Activated T-helper 17 cell treated with anti-CD3 and anti-CD28 coated beads, Interleukin-2, amount 50 U/mL, for 72 hours (primary cell): ENCODE data around the gene CANT1. TPM values are rescaled to one million over a fixed set of nuclear protein-coding genes. Genes with fewer than 3 reads are reported as not detected.
"Not testable (repeated sequence)": the region's sequence is repeated elsewhere in the genome, so short reads cannot be mapped to it uniquely, and the experiment has no call there.

Source experiments
- ATAC-seq: fragments of 150-1000 bp; cut with Tn5 transposase; replicated peaks from 2 replicates; pipeline ENCODE4 v1.10.0; 2021; ENCODE audit warnings: mild to moderate bottlenecking, moderate library complexity
- H3K27ac Mint-ChIP-seq: one replicate; pipeline ENCODE4 v1.8.0; 2022; ENCODE audit warnings: mixed read lengths
- H3K27me3 Mint-ChIP-seq: one replicate; pipeline ENCODE4 v1.8.0; 2022; ENCODE audit warnings: mixed read lengths
- H3K36me3 Mint-ChIP-seq: one replicate; pipeline ENCODE4 v1.8.0; 2022; ENCODE audit warnings: low read depth, mild to moderate bottlenecking, mixed read lengths
- H3K4me1 Mint-ChIP-seq: one replicate; pipeline ENCODE4 v1.8.0; 2022; ENCODE audit warnings: mixed read lengths
- H3K4me3 Mint-ChIP-seq: one replicate; pipeline ENCODE4 v1.8.0; 2022; ENCODE audit warnings: mild to moderate bottlenecking, mixed read lengths
- H3K9me3 Mint-ChIP-seq: one replicate; pipeline ENCODE4 v1.8.0; 2022; ENCODE audit warnings: mixed read lengths
- total RNA-seq, 2 donors: library from RNA; stranded (reverse); gene quantifications; one replicate each; pipeline ENCODE4 v1.2.3, GENCODE V29; 2022

The CANT1 gene
- total RNA-seq, 2 donors from 2014 or later = 67.8 to 73.8 TPM

DNA sequence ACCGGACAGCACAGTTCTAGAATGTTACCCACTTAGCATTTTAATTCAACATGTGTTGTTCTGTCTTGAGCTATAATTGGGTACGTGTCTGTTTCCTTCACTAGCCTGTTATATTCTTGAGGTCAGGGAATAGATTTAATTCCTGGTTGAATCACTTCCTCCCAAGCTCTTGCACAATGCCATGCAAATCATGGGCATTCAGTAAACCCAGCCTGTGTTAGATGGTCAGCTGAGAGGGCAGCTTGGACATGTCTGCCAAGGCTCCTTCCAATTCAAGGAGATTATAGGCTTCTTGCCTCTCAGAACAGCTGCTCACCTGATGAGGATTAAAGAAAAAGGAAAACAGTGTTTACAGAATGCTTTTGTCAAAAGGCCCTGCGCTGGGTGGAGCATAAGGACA is 27.0 kb upstream of the CANT1 start:
- H3K9me3 Mint-ChIP-seq = no peaks in the 10 kb centered on the region
- H3K36me3 Mint-ChIP-seq = no peaks in the 10 kb centered on the region
- H3K27ac Mint-ChIP-seq = no peak overlapping the region
- no peak for ATAC-seq
- H3K27me3 Mint-ChIP-seq = peaks cover 9% of the 10 kb centered on the region
- H3K4me1 Mint-ChIP-seq = no peaks in the 10 kb centered on the region
- no peak overlapping the region for H3K4me3 Mint-ChIP-seq

DNA sequence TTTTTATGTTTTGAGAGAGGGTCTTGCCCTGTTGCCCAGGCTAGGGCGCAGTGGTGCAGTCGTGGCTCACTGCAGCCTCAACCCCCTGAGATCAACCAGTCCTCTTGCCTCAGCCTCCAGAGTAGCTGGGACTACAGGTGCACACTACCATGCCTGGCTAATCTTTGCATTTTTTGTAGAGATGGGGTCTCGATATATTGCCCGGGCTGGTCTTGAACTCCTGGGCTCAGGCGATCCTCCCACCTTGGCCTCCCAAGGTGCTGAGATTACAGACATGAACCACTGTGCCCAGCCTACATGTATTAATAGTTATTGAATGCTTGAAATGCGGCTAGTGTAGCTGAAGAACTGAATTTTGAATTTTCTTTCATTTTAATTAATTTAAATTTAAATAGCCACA is 26.6 kb upstream of the CANT1 start:
- H3K36me3 Mint-ChIP-seq = no peaks in the 10 kb centered on the region
- ATAC-seq = no peak
- no peak overlapping the region for H3K27ac Mint-ChIP-seq
- H3K4me3 Mint-ChIP-seq = no peak overlapping the region
- H3K4me1 Mint-ChIP-seq = no peaks in the 10 kb centered on the region
- no peaks in the 10 kb centered on the region for H3K9me3 Mint-ChIP-seq
- H3K27me3 Mint-ChIP-seq = peaks cover 13% of the 10 kb centered on the region

DNA sequence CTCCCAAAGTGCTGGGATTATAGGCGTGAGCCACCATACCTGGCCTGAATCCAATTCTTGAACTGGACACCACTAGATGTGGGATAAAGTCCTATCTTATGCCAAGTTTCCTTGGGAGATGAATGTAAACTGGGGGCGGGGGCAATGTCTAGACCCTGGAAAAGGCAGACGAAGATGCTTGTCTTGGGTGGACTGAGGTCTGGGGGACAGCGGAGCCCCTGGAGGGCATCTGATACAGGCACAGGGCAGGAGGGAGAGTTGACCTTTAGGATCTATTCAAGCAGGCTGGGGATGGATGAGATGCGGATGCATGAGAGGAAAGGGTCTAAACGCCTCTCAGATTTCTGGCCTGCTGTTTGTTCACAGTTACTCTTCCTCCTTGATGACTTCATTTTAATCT is 26.1 kb upstream of the CANT1 start:
- no peak overlapping the region for H3K4me3 Mint-ChIP-seq
- no peaks in the 10 kb centered on the region for H3K4me1 Mint-ChIP-seq
- no peaks in the 10 kb centered on the region for H3K9me3 Mint-ChIP-seq
- H3K27ac Mint-ChIP-seq = no peak overlapping the region
- no peak for ATAC-seq
- H3K36me3 Mint-ChIP-seq = no peaks in the 10 kb centered on the region
- peaks cover 13% of the 10 kb centered on the region for H3K27me3 Mint-ChIP-seq

DNA sequence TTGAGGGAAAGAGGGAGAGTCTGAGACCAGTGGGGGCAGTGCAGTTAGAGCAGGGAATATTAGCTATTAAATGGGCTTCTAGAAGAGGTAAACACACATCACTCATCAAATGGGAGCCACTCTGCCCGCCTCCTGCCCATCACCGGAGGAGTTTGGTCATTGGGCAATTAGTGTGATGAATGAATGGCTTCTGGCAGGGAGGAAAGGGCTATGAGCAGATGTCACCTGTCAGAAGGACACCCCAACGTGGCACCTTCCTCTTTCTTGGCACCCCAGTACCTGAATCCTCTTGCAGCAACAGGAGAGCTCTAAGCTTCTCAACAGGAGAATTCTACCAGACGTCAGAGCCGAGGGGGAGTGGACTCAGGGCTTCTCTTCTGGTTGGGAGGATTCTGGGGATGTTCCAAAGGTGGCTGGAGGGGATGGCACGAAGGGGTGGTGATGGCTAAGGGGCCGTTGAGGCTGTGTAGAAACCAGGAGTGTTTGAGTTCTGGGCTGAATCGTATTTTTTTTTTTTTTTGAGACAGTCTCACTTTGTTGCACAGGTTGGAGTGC is 25.4 kb upstream of the CANT1 start:
- ATAC-seq = no peak
- Mint-ChIP-seq H3K27me3 (peaks cover 13% of the 10 kb centered on the region), H3K4me3 (no peak overlapping the region), H3K27ac (no peak overlapping the region), H3K36me3 (no peaks in the 10 kb centered on the region), H3K9me3 (no peaks in the 10 kb centered on the region), H3K4me1 (no peaks in the 10 kb centered on the region)

DNA sequence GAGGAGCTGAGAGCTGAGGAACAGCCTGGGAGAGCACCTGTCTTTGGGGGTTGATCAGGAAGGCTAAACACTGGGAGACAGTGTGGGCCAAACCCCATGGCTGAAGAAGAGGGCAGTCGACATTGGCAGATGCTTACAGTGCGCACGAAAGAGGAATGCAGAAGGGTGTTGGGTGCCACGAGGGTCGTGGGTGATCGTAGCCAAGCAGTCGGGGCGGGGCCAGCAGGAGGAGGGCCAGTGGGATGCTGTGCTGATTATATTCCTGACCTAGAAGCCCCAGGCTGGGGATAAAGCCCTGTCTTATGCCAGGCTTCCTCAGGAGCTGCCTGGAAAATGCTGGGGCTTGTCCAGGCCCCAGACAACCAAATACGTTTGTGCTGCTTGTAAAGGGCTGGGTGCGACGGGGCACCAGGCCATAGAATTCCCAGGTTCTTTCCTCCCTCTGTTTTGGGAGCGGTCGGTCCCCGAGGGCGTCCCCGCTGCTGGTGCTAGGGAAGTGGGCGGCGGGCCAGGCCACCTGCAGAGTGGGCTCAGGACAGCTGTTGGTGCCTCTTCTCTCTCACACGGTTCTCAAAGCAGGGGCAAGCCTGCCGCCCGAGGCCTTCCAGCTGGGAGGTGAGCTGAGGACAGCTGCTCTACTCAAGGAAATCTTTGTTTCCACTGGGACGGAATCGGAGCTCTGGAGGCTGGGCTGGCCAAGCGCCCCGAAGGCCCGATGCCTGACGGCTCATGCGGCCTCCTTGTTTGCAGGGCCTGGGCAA is 24.4 kb upstream of the CANT1 start:
- no peak for ATAC-seq
- H3K9me3 Mint-ChIP-seq = no peaks in the 10 kb centered on the region
- no peak overlapping the region for H3K4me3 Mint-ChIP-seq
- no peak overlapping the region for H3K27ac Mint-ChIP-seq
- H3K4me1 Mint-ChIP-seq = no peaks in the 10 kb centered on the region
- no peaks in the 10 kb centered on the region for H3K36me3 Mint-ChIP-seq
- peaks cover 13% of the 10 kb centered on the region for H3K27me3 Mint-ChIP-seq

DNA sequence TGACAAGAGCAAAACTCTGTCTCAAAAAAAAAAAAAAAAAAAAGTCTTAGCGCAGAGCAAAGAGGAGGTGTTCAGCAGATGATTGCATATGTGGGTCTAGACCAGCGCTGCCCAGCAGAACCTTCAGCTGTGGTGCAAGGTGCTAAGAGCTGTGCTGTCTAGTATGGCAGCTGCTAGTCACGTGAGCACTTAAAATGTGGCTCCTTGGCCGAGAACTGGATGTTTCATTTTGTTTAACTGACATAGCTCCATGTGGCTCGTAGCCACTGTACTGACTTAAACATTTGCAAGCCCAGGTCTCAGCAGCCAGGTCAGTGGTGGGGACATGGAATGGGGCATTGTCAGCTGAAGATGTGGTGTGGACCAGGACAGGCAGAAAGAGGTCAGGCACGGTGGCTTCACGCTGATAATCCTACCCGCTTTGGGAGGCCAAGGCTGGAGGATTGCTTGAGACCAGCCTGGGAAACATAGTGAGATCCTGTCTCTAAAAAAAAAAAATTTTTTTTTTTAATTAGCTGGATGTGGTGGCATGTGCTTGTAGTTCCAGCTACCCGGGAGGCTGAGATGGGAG is 23.6 kb upstream of the CANT1 start:
- Mint-ChIP-seq H3K4me1 (no peaks in the 10 kb centered on the region), H3K27me3 (peaks cover 13% of the 10 kb centered on the region), H3K27ac (no peak overlapping the region), H3K9me3 (no peaks in the 10 kb centered on the region), H3K4me3 (no peak overlapping the region), H3K36me3 (no peaks in the 10 kb centered on the region)
- no peak for ATAC-seq

DNA sequence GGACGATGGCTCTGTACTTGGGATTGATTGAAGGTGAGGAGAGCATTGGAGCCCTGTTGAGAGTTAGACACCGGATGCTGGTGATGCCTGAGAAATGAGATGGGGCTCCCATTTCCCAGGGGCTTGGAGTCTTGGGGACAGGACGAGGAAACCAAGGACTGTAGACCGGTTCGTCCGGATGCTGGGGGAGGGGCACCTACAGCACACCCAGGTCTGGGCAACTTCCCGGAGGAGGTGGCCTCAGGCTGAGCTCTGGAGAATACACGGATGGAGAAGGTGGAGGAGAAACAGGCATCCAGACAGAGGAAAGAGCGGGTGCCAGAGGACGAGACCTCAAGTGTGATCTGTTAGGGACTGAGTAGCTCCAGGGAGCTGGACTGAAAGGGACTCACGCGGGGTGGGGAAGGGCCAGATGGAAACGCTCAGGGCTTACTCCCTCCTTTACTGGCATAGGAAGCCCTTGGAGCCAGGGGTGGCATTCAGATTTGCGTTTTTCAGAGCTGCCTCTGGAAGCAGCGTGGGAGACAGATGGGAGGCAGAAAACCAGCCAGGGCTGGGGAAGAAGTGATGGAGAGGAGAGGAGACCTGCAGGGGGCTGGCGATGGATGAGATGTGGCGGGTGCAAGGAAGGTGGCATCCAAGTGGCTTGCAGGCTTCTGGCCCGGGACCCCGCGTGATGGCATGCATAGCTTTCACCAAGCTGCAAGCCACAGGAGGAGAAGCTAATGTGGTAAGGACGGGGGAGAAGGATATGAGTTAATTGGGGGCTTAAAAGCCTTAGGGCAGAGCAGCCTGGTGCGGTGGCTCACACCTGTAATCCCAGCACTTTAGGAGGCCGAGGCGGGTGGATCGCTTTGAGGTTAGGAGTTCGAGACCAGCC is 22.7 kb upstream of the CANT1 start:
- H3K4me1 Mint-ChIP-seq = no peaks in the 10 kb centered on the region

DNA sequence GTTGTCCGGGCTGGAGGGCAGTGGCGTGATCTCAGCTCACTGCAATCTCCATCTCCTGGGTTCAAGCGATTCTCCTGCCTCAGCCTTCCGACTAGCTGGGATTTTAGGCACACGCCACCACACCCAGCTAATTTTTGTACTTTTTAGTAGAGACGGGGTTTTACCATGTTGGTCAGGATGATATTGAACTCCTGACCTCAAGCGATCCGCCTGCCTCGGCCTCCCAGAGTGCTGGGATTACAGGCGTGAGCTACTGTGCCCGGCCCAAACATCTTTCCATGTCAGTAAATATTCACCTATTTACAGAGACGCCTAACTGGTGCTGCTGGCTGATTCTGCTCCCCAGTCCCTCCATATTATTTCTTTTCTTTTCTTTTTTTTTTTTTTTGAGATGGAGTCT is 21.1 kb upstream of the CANT1 start:
- not testable (repeated sequence) for H3K4me3 Mint-ChIP-seq, H3K27ac Mint-ChIP-seq, ATAC-seq, H3K9me3 Mint-ChIP-seq, H3K4me1 Mint-ChIP-seq, H3K36me3 Mint-ChIP-seq
- H3K27me3 Mint-ChIP-seq = peaks cover 13% of the 10 kb centered on the region

More for the DNA sequence above, 22.7 kb upstream of the CANT1 start:
- Mint-ChIP-seq H3K36me3 (no peaks in the 10 kb centered on the region), H3K4me3 (no peak overlapping the region), H3K27me3 (peaks cover 13% of the 10 kb centered on the region), H3K9me3 (no peaks in the 10 kb centered on the region), H3K27ac (no peak overlapping the region)
- no peak for ATAC-seq

DNA sequence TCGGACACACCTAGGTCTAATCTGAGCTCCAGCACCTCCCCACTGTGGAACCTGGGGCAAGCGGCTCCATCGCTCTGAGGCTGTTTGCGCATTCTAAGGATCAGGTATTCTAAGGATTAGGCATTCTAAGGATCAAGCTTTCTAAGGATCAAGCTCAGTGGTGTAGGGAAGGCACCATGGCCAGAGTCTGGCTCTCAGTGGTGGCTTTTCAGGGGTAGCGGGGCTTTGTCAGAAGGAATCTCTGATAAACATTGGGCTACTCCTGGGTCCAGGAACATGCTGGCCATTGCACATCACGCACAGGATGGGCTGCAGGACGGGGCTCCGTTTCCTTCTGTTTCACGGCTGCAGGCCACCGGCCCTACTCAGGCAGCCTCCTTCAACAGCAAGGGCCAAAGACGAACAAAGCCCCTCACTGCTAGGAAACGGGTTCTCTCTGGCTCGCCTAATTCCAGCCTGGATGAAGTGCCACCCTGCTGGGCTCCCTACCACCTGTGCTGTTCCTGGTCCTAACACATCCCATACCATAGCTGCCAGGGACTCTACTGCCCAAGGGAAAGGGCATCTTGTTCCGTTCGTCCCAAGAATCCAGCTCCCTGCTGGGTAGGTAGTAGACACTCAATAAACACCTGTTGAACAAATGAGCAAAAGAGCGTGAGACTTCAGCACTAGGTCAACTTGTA is 19.9 kb upstream of the CANT1 start:
- H3K27me3 Mint-ChIP-seq = peaks cover 13% of the 10 kb centered on the region

DNA sequence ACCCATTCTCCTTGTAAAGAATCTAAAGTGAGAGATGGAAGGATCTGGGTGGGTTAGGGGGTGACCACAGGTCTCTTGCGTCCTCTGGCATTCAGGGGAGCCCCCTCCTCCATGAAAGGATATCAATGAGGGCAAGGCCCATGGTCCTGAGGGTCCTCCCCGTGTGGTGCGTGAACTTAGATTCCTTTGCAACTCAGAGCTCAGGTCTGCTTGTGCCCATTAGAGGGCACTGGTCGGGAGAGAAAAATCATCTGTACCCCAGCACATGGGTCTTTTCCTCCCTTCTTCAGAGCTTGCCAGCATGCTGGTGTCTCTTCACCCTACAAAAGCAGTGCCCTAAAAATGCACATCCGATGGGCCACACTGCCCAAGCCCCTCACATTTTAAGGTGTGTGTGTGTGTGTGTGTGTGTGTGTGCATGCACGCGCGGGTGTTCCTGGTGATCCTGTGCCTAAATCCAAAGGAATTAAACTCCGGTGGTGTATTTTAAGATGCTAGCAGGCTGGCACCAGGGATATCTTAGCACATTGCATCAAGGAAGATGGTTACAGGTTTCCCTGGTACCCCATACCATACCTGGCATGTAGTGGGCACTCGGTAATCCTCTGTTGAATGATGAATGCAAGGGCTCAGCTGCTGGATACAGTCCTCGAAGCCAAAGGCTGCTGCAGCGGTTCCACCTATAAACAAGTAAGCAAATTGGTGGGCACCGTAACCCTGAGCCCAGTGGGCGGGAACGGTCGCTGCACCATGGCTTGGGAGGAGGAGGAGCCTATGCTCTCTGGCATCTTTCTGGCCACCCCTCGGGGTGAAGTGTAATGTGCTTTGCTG is 19.1 kb upstream of the CANT1 start:
- Mint-ChIP-seq H3K36me3 (no peaks in the 10 kb centered on the region), H3K27me3 (peaks cover 13% of the 10 kb centered on the region), H3K9me3 (no peaks in the 10 kb centered on the region), H3K27ac (no peak overlapping the region), H3K4me1 (no peaks in the 10 kb centered on the region), H3K4me3 (no peak overlapping the region)
- ATAC-seq = no peak

More for the DNA sequence above, 19.9 kb upstream of the CANT1 start:
- H3K4me3 Mint-ChIP-seq = no peak overlapping the region
- no peaks in the 10 kb centered on the region for H3K9me3 Mint-ChIP-seq
- no peak for ATAC-seq
- no peaks in the 10 kb centered on the region for H3K4me1 Mint-ChIP-seq
- H3K27ac Mint-ChIP-seq = no peak overlapping the region
- H3K36me3 Mint-ChIP-seq = no peaks in the 10 kb centered on the region

DNA sequence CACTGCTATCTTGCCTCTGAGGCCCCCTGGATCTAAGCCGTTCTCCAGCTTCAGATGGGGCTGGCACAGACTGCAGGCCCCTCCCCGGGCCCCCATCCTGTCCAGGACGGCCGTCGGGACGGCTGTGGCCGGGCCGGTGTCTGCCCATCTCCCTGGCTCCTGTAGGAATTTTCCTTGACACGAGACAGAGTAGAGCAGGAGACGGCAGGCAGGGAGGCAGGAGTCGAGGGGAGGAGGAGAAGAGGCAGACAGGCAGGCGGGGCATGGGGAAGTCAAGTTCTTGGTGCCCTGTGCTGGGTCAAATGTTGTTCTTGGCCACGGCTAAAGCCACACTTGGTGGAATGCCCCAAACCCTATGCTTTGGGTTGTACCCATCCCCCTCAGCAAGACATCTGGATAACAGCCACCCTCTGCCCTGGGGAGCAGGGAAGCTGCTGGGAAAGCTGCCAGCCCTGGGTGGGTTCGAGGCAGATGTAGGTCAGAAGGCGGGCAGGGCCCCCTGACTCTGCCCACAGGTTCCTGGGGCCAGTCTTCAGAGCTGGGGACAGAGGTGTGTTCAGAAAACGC is 18.4 kb upstream of the CANT1 start:
- peaks cover 13% of the 10 kb centered on the region for H3K27me3 Mint-ChIP-seq
- no peak for ATAC-seq
- H3K4me3 Mint-ChIP-seq = no peak overlapping the region
- no peaks in the 10 kb centered on the region for H3K4me1 Mint-ChIP-seq
- H3K9me3 Mint-ChIP-seq = no peaks in the 10 kb centered on the region
- no peaks in the 10 kb centered on the region for H3K36me3 Mint-ChIP-seq
- no peak overlapping the region for H3K27ac Mint-ChIP-seq

DNA sequence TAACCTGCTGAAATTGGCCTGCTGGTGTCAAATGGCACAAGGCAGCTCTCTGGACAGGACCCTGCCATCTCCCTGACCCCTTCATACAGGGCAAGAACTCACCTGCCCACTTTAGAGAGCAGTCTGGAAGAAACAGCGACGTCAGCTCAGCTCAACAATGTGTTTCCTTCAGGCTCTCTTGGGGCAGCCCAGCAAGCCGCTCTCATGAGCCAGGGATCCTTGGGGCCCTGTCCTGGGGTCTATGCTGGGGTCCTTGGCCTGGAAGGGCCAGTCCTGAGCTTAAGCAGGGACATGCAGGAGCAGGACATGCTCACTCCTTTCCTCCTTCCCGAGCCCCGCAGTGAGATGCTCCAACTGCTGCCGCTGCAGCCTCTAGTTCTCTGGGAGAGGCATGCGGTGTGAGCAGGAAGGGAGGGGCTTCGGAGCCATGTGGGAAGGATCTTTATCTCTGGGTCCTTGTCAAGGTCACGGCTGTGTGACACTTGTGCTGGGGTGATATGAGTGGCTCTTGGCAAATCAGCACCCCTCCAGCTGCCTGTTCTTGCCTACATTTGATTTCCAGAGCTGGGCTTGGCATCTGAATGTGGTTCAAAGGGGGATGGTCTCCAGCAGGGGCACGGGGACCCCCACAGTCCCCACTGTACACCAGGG is 17.8 kb upstream of the CANT1 start:
- Mint-ChIP-seq H3K4me3 (no peak overlapping the region), H3K4me1 (no peaks in the 10 kb centered on the region), H3K36me3 (no peaks in the 10 kb centered on the region), H3K27ac (no peak overlapping the region), H3K9me3 (no peaks in the 10 kb centered on the region), H3K27me3 (peaks cover 12% of the 10 kb centered on the region)
- ATAC-seq = no peak
